ENCODE data around the gene CELF4. TPM values are rescaled to one million over a fixed set of nuclear protein-coding genes. Genes with fewer than 3 reads are reported as not detected.

The CELF4 gene
- total RNA-seq, 1 donor from 2014 or later: 2.3 TPM

GRCh38 chr18:37242826-37243560 is 322.6 kb downstream of the CELF4 start:
- TF ChIP-seq, protein P1, sequence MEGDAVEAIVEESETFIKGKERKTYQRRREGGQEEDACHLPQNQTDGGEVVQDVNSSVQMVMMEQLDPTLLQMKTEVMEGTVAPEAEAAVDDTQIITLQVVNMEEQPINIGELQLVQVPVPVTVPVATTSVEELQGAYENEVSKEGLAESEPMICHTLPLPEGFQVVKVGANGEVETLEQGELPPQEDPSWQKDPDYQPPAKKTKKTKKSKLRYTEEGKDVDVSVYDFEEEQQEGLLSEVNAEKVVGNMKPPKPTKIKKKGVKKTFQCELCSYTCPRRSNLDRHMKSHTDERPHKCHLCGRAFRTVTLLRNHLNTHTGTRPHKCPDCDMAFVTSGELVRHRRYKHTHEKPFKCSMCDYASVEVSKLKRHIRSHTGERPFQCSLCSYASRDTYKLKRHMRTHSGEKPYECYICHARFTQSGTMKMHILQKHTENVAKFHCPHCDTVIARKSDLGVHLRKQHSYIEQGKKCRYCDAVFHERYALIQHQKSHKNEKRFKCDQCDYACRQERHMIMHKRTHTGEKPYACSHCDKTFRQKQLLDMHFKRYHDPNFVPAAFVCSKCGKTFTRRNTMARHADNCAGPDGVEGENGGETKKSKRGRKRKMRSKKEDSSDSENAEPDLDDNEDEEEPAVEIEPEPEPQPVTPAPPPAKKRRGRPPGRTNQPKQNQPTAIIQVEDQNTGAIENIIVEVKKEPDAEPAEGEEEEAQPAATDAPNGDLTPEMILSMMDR (IDR thresholded peaks at IDR 0.05; ENCODE audit: unreplicated experiment): no peak

DNA sequence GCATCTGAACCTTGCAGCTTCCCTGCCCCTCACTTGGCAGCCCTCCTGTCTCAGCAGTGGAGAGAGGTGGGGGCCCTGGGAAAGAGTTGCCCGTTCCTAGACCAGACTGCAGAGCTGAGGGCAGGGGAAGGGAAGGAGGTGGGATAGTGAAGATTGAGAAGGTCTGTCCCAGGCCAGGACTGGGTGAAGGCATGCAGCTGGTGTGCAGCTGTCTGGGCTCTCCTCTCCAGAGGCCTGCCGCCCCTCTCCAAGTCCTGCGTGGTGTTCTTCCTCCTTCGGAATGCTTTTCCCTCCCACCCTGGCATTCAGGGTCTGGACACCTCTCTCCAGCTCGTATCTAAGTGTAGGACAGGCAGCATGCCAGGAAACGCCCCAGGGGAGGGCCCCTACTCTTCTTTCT is 323.5 kb downstream of the CELF4 start:
- H3K4me3 Mint-ChIP-seq: no peak overlapping the region
- H3K36me3 Mint-ChIP-seq: peaks cover 3% of the 10 kb centered on the region
- no peak overlapping the region for H3K27ac Mint-ChIP-seq
- H3K27me3 Mint-ChIP-seq (ENCODE audit: low read depth): peaks cover 32% of the 10 kb centered on the region
- H3K9me3 Mint-ChIP-seq: no peaks in the 10 kb centered on the region
- no peak for DNase-seq (ENCODE audit: low spot score in 2 of 2, unreplicated experiment in 2 of 2)
- TF ChIP-seq, protein P1 (IDR thresholded peaks at IDR 0.05; ENCODE audit: unreplicated experiment): no peak
- peaks cover 8% of the 10 kb centered on the region for H3K4me1 Mint-ChIP-seq

More at GRCh38 chr18:37242826-37243560, 322.6 kb downstream of the CELF4 start:
- DNase-seq (ENCODE audit: low spot score in 2 of 2, unreplicated experiment in 2 of 2): no peak
- Mint-ChIP-seq H3K9me3 (no peaks in the 10 kb centered on the region), H3K36me3 (peaks cover 3% of the 10 kb centered on the region), H3K4me3 (peak overlapping the region; percentile 49), H3K27me3 (ENCODE audit: low read depth) (peaks cover 32% of the 10 kb centered on the region), H3K27ac (no peak overlapping the region), H3K4me1 (peaks cover 8% of the 10 kb centered on the region)

- no peak overlapping the region for H3K4me3 Mint-ChIP-seq
- DNase-seq (ENCODE audit: low spot score in 2 of 2, unreplicated experiment in 2 of 2): no peak
- H3K4me1 Mint-ChIP-seq: peaks cover 6% of the 10 kb centered on the region
- no peak overlapping the region for H3K27ac Mint-ChIP-seq
- peaks cover 3% of the 10 kb centered on the region for H3K36me3 Mint-ChIP-seq
- TF ChIP-seq, protein P1 (IDR thresholded peaks at IDR 0.05; ENCODE audit: unreplicated experiment): no peak
- no peaks in the 10 kb centered on the region for H3K9me3 Mint-ChIP-seq
- peaks cover 13% of the 10 kb centered on the region for H3K27me3 Mint-ChIP-seq (ENCODE audit: low read depth)
These were observed 327.1 kb downstream of the CELF4 start for GRCh38 chr18:37238282-37239108.

DNA sequence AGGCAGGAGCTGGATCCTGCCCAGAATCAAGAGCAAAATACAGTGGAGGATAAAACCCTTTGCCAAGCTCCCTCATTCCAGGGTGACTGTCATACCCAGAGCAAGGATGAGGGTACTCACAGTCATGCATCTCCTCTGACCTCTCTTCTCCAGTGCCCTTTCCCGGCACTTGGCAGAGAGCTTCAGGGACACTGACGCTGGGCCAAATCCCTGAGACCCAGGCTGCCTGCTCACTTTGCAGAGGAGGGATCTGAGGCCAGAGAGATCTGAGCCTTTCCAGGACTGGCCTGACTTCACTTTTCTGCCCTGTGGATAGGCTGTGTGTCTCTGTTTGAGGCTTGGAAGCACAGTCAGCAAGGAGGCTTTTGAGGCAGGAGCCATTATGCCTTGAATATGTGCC is 330.0 kb downstream of the CELF4 start:
- no peaks in the 10 kb centered on the region for H3K9me3 Mint-ChIP-seq
- H3K4me1 Mint-ChIP-seq: peaks cover 3% of the 10 kb centered on the region
- no peak overlapping the region for H3K4me3 Mint-ChIP-seq
- TF ChIP-seq, protein P1 (IDR thresholded peaks at IDR 0.05; ENCODE audit: unreplicated experiment): no peak
- no peaks in the 10 kb centered on the region for H3K36me3 Mint-ChIP-seq
- DNase-seq (ENCODE audit: low spot score in 2 of 2, unreplicated experiment in 2 of 2): no peak
- H3K27me3 Mint-ChIP-seq (ENCODE audit: low read depth): peaks cover 3% of the 10 kb centered on the region
- no peak overlapping the region for H3K27ac Mint-ChIP-seq

DNA sequence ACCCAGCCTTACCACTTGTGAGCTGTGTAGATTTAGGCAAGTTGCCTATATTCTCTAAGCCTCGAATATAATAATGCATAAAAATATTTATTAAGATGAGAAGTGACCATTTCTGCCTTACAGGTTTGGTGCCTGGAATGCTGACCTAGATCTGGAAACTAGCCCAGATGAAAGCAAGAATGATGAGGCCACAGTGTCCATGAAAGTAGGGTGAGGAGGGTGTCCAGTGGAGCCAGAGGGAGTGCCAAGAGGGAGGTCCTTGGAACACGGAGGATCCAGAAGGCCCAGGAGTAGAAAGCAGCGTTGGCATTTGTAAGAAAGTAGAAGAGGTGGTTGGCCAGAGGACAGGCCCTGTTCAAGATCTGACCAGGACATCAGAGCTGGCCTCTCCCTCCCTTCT is 334.3 kb downstream of the CELF4 start:
- DNase-seq (ENCODE audit: low spot score in 2 of 2, unreplicated experiment in 2 of 2): no peak
- Mint-ChIP-seq H3K4me1 (peaks cover 3% of the 10 kb centered on the region), H3K36me3 (peaks cover 2% of the 10 kb centered on the region), H3K27me3 (ENCODE audit: low read depth) (no peaks in the 10 kb centered on the region), H3K4me3 (no peak overlapping the region), H3K9me3 (peaks cover 7% of the 10 kb centered on the region), H3K27ac (no peak overlapping the region)
- TF ChIP-seq, protein P1 (IDR thresholded peaks at IDR 0.05; ENCODE audit: unreplicated experiment): no peak

Measured in mesothelial cell of epicardium (in vitro differentiated cells).